SU-DHL-6 (cell line): ENCODE data around the gene ABCG2.

Experiments used
- H2AFZ ChIP-seq: fragments of 200-600 bp; sonication (generic); 2 replicates; pipeline ENCODE4 v1.6.1; 2014; ENCODE audit warnings: low read depth, mild to moderate bottlenecking, moderate library complexity, mixed read lengths, antibody characterized with exemption, low read length; ENCODE audit not compliant: severe bottlenecking
- H3F3A ChIP-seq: fragments of 200-600 bp; shearing (Covaris generic); 2 replicates; pipeline ENCODE4 v1.6.0; 2016; ENCODE audit warnings: antibody characterized with exemption, mild to moderate bottlenecking; ENCODE audit not compliant: insufficient read depth
- H3K27ac ChIP-seq: fragments of 200-600 bp; sonication (generic); 2 replicates; pipeline ENCODE4 v1.5.1; 2016; ENCODE audit warnings: low read depth, mild to moderate bottlenecking, low read length, moderate library complexity, mixed read lengths
- H3K27me3 ChIP-seq: fragments of 200-600 bp; sonication (generic), shearing (Covaris generic); 2 replicates; pipeline ENCODE4 v1.6.0; 2014; ENCODE audit warnings: mild to moderate bottlenecking, low read length
- H3K36me3 ChIP-seq: fragments of 200-600 bp; sonication (generic); 2 replicates; pipeline ENCODE4 v1.6.1; 2014; ENCODE audit warnings: mild to moderate bottlenecking, low read length, mixed read lengths
- H3K4me2 ChIP-seq: fragments of 300-600, 200-600 bp; shearing (Covaris generic), sonication (generic); 2 replicates; pipeline ENCODE4 v1.6.0; 2014; ENCODE audit warnings: low read length, low read depth, mild to moderate bottlenecking; ENCODE audit not compliant: poor library complexity, severe bottlenecking
- H3K4me3 ChIP-seq: fragments of 200-600 bp; sonication (generic); 2 replicates; pipeline ENCODE4 v1.5.1; 2014; ENCODE audit warnings: antibody characterized with exemption, low read length, mild to moderate bottlenecking, mixed read lengths; ENCODE audit not compliant: insufficient read depth, poor library complexity, severe bottlenecking
- H3K79me2 ChIP-seq: fragments of 200-600 bp; sonication (generic); 2 replicates; pipeline ENCODE4 v1.6.1; 2014; ENCODE audit warnings: mild to moderate bottlenecking, low read length, moderate library complexity; ENCODE audit not compliant: insufficient read depth
- H3K9ac ChIP-seq: fragments of 200-600 bp; sonication (generic); 2 replicates; pipeline ENCODE4 v1.7.0; 2014; ENCODE audit warnings: mild to moderate bottlenecking, low read length
- H3K9me2 ChIP-seq: fragments of 200-600 bp; sonication (generic); replicated peaks from 2 replicates; pipeline ENCODE4 v1.6.1; 2014; ENCODE audit warnings: low read length; ENCODE audit not compliant: insufficient read depth
- H3K9me3 ChIP-seq: fragments of 200-600 bp; sonication (generic); 2 replicates; pipeline ENCODE4 v1.6.1; 2014; ENCODE audit warnings: low read length, mixed read lengths; ENCODE audit not compliant: insufficient read depth
- H4K20me1 ChIP-seq: fragments of 200-600 bp; sonication (generic); 2 replicates; pipeline ENCODE4 v1.6.1; 2014; ENCODE audit warnings: low read depth, mild to moderate bottlenecking, antibody characterized with exemption, low read length, moderate library complexity, mixed read lengths
- CTCF ChIP-seq: fragments of 200-600 bp; sonication (generic); IDR thresholded peaks from one replicate; pipeline ENCODE4 v1.5.1; 2017; ENCODE audit warnings: antibody characterized with exemption, mild to moderate bottlenecking, low read length, moderate library complexity; ENCODE audit not compliant: insufficient read depth, poor library complexity, severe bottlenecking
- EZH2phosphoT487 ChIP-seq: fragments of 200-600 bp; sonication (generic), shearing (Covaris generic); conservative IDR thresholded peaks from 2 replicates; pipeline ENCODE4 v1.6.1; 2018; ENCODE audit warnings: mild to moderate bottlenecking, antibody characterized with exemption, low read length, moderate library complexity, mixed read lengths

Gene ABCG2

GRCh38 chr4:88070031-88070430, 88.4 kb downstream of the ABCG2 start:
- Histone ChIP-seq H2AFZ (no peak overlapping the region), H3K36me3 (no peaks in the 10 kb centered on the region), H3F3A (no peaks in the 10 kb centered on the region), H3K9ac (no peak overlapping the region), H3K4me2 (no peak overlapping the region), H3K4me3 (no peak overlapping the region), H3K9me2 (no peaks in the 10 kb centered on the region), H3K9me3 (no peaks in the 10 kb centered on the region), H3K79me2 (no peaks in the 10 kb centered on the region), H3K27me3 (no peaks in the 10 kb centered on the region), H3K27ac (no peak overlapping the region), H4K20me1 (no peaks in the 10 kb centered on the region)
- TF ChIP-seq CTCF: no peak

- Histone ChIP-seq H3K36me3 (no peaks in the 10 kb centered on the region), H4K20me1 (no peaks in the 10 kb centered on the region), H3K79me2 (no peaks in the 10 kb centered on the region), H3K9me3 (no peaks in the 10 kb centered on the region), H3K27ac (no peak overlapping the region), H3K27me3 (no peaks in the 10 kb centered on the region), H2AFZ (no peak overlapping the region), H3K4me2 (no peak overlapping the region), H3F3A (no peaks in the 10 kb centered on the region), H3K4me3 (no peak overlapping the region), H3K9ac (no peak overlapping the region), H3K9me2 (no peaks in the 10 kb centered on the region)
- TF ChIP-seq EZH2phosphoT487: no peak
- no peak for TF ChIP-seq CTCF
Measured at GRCh38 chr4:88064410-88064809, 94.0 kb downstream of the ABCG2 start.

- H3K9me3 ChIP-seq: no peaks in the 10 kb centered on the region
- no peaks in the 10 kb centered on the region for H4K20me1 ChIP-seq
- H3K9ac ChIP-seq: no peak overlapping the region
- H3K27ac ChIP-seq: no peak overlapping the region
- no peaks in the 10 kb centered on the region for H3K27me3 ChIP-seq
- H3K79me2 ChIP-seq: no peaks in the 10 kb centered on the region
- H3K9me2 ChIP-seq: no peaks in the 10 kb centered on the region
- H3K4me3 ChIP-seq: no peak overlapping the region
- TF ChIP-seq EZH2phosphoT487 (no peak), CTCF (no peak)
- no peak overlapping the region for H2AFZ ChIP-seq
- no peaks in the 10 kb centered on the region for H3K36me3 ChIP-seq
- H3F3A ChIP-seq: no peaks in the 10 kb centered on the region
- H3K4me2 ChIP-seq: no peak overlapping the region
Measured at GRCh38 chr4:88063634-88064296, 94.7 kb downstream of the ABCG2 start.
